ENCODE data around the gene SLC48A1.
A peak's percentile ranks its signal among the peaks of the same experiment; 100 is the strongest.

SLC48A1 gene

DNA sequence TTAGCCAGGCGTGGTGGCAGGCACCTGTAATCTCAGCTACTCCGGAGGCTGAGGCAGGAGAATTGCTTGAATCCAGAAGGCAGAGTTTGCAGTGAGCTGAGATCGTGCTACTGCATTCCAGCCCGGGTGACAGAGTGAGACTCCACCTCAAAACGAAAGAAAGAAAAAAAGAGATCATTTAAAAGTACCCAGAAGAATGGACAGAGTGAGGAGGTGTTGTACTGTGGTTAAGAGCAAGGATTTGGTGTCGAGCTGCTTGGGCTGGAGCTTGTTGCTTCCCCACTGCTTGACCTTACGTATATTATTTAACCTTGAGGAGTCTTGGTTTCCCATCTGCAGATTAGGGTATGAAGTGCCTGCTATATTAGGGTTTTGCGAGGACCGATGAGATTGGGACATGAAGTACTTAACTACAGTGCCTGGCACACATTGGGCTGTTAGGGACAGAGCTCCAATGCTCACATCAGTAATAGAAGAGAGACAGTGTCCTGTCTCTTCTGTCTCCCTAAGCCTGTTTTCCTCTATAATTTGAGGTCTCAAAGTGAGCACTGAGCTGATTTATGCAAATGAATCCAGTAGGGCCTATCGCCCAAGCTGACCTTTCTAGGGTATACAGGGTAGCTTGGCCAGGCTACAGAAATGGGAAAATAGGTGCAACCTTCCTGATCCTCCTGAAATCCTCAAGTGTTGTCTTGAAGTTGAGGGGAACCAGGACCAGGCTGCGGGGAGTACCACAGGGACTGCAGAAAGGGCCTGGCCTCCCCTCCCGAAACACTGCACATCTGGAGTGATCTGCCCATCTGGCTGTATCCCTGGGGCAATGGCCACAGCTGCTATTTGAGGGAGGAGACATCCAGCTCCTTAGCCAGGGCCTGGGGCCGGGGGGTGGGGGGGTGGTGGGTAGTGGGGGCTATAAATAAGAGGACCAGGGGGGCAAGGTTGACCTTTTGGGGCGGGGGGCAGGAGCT is 55.3 kb downstream of the SLC48A1 start:
- DNase-seq (ENCODE audit: low read depth, low spot score) = no peak
- TF ChIP-seq, protein P1, sequence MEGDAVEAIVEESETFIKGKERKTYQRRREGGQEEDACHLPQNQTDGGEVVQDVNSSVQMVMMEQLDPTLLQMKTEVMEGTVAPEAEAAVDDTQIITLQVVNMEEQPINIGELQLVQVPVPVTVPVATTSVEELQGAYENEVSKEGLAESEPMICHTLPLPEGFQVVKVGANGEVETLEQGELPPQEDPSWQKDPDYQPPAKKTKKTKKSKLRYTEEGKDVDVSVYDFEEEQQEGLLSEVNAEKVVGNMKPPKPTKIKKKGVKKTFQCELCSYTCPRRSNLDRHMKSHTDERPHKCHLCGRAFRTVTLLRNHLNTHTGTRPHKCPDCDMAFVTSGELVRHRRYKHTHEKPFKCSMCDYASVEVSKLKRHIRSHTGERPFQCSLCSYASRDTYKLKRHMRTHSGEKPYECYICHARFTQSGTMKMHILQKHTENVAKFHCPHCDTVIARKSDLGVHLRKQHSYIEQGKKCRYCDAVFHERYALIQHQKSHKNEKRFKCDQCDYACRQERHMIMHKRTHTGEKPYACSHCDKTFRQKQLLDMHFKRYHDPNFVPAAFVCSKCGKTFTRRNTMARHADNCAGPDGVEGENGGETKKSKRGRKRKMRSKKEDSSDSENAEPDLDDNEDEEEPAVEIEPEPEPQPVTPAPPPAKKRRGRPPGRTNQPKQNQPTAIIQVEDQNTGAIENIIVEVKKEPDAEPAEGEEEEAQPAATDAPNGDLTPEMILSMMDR (IDR thresholded peaks at IDR 0.05; ENCODE audit: low read depth, low read length) = no peak
- in situ Hi-C loops (cut with HindIII; ENCODE audit: low sequenced_read_pairs) = no loop called here
- no peak overlapping the region for H3K4me3 ChIP-seq (ENCODE audit: low read depth, low read length)

DNA sequence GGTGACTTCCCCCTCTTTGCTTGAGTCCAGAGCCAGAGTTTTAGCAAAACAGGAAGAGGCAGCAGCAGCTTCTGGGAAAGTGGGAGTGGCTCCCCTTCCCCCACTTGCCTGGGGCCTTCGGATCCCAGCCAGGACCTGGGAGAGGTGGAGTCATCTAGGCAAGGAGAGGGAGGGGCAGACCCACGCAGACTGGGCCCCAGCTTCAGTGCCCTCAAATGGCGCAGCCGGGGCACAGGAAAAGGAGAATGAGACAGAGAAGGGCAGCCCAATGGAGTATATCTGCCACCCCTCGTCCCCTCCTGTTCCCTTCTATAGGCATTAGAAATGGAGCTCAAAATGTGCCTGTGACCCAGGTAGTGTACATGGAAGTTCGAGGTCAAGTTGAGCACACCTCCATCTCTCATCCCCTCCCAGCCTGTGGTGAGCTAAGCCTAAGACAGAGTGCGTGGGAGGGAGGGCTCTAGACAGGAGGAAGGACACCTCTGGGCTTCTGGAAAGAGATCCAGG is 56.0 kb downstream of the SLC48A1 start:
- H3K4me3 ChIP-seq (ENCODE audit: low read depth, low read length) = no peak overlapping the region
- in situ Hi-C loops (cut with HindIII; ENCODE audit: low sequenced_read_pairs) = no loop called here
- DNase-seq (ENCODE audit: low read depth, low spot score) = peak; percentile 54
- TF ChIP-seq, protein P1 (IDR thresholded peaks at IDR 0.05; ENCODE audit: low read depth, low read length) = no peak

DNA sequence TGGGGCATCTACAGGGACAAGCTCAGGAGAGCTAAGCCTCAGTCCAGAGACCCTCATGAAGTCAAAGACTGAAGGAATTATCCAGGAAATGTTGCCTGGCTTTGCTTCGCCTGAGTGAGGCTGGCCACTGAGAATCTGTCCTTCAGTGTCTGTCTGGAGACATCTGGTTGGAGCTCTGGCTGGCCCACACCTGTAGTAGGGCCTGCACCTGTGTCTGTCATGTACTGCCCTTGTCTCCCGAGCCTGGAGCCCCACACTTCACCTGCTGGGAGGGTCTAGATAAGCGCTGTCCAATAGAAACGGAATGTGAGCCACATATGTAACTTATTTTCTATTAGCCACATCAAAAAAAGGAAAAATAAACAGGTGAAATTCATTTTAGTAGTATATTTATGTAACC is 56.5 kb downstream of the SLC48A1 start:
- in situ Hi-C loops (cut with HindIII; ENCODE audit: low sequenced_read_pairs) = no loop called here
- DNase-seq (ENCODE audit: low read depth, low spot score) = no peak
- TF ChIP-seq, protein P1 (IDR thresholded peaks at IDR 0.05; ENCODE audit: low read depth, low read length) = no peak
- H3K4me3 ChIP-seq (ENCODE audit: low read depth, low read length) = no peak overlapping the region

Data from astrocyte of the spinal cord (primary cell).